B cell (primary cell): ENCODE results near the gene CAMTA1. TPM values are rescaled to one million over a fixed set of nuclear protein-coding genes. Genes with fewer than 3 reads are reported as not detected.

Source experiments
- ATAC-seq: fragments of 200-7000 bp; cut with Tn5 transposase; one replicate; pipeline ENCODE4 v1.10.0; 2021; ENCODE audit warnings: low read depth, mild to moderate bottlenecking, moderate number of reproducible peaks, moderate library complexity
- CTCF ChIA-PET: fragments of 350-600 bp; sonication (Branson Sonifier 250); formaldehyde crosslinking; loops from one replicate; lab custom pipeline; 2021; ENCODE audit warnings: antibody characterized with exemption, inconsistent platforms; lab: Charles Lee
- POLR2A ChIA-PET: fragments of 350-600 bp; sonication (Branson Sonifier 250); formaldehyde crosslinking; loops from one replicate; lab custom pipeline; 2021; ENCODE audit warnings: antibody characterized with exemption; lab: Charles Lee
- DNase-seq: peaks from one replicate; pipeline ENCODE4 v3.0.0; 2013
- H2AFZ ChIP-seq: 2 replicates; pipeline ENCODE4 v1.6.1; 2012; ENCODE audit warnings: mild to moderate bottlenecking, low read depth, low read length; ENCODE audit not compliant: insufficient read depth, poor library complexity, severe bottlenecking
- H3K27ac ChIP-seq, 2 donors: 1 replicate in 1 of 2; 2 replicates in 1 of 2; pipeline ENCODE4 v1.5.1; 2012 to 2013; ENCODE audit warnings: low read length in 2 of 2, mild to moderate bottlenecking in 2 of 2, moderate library complexity in 1 of 2
- H3K27me3 ChIP-seq, 4 experiments: fragments of 200-600 bp in 1 of 4; sonication (generic) in 1 of 4; replicated peaks in 1 of 4; 1 replicate in 2 of 4; 2 replicates in 2 of 4; pipeline versions ENCODE4 v1.6.1 to v1.7.0; 2013 to 2016; ENCODE audit warnings: low read length in 3 of 4, mild to moderate bottlenecking in 2 of 4, mixed read lengths in 1 of 4, moderate library complexity in 1 of 4; ENCODE audit not compliant: insufficient read depth in 4 of 4, control insufficient read depth in 3 of 4; ENCODE audit errors: control extremely low read depth in 1 of 4
- H3K36me3 ChIP-seq, 2 experiments: replicated peaks in 1 of 2; 1 replicate in 1 of 2; 2 replicates in 1 of 2; pipeline versions ENCODE4 v1.6.1 to v1.7.1; 2013; ENCODE audit warnings: low read length in 1 of 2; ENCODE audit not compliant: insufficient read depth in 2 of 2, control insufficient read depth in 1 of 2; ENCODE audit errors: control extremely low read depth in 1 of 2, extremely low read depth in 1 of 2
- H3K4me1 ChIP-seq, 2 donors: fragments of 200-600 bp in 1 of 2; sonication (generic) in 1 of 2; 1 replicate in 1 of 2; 2 replicates in 1 of 2; pipeline versions ENCODE4 v1.5.1 to v1.6.1; 2013 to 2017; ENCODE audit warnings: low read length in 2 of 2; ENCODE audit not compliant: control insufficient read depth in 2 of 2, insufficient read depth in 2 of 2
- H3K4me2 ChIP-seq: replicated peaks from 2 replicates; pipeline ENCODE3; 2012; ENCODE audit warnings: mild to moderate bottlenecking, low read depth, low read length; ENCODE audit not compliant: poor library complexity, severe bottlenecking
- H3K4me3 ChIP-seq, 5 experiments: fragments of 200-600 bp in 1 of 5; sonication (generic) in 1 of 5; 1 replicate in 3 of 5; 2 replicates in 2 of 5; pipeline versions ENCODE4 v1.5.1 to v1.7.0; 2011 to 2016; ENCODE audit warnings: low read length in 4 of 5, mild to moderate bottlenecking in 4 of 5, low read depth in 2 of 5, control low read depth in 1 of 5, moderate library complexity in 1 of 5; ENCODE audit not compliant: insufficient read depth in 1 of 5; ENCODE audit errors: control extremely low read depth in 1 of 5, extremely low read depth in 1 of 5
- H3K79me2 ChIP-seq: fragments of 200-600 bp; sonication (generic); one replicate; pipeline ENCODE4 v1.6.0; 2016; ENCODE audit warnings: low read length; ENCODE audit not compliant: control insufficient read depth, insufficient read depth
- H3K9ac ChIP-seq: fragments of 200-600 bp; sonication (generic); 2 replicates; pipeline ENCODE4 v1.6.1; 2017; ENCODE audit warnings: mild to moderate bottlenecking, low read length, moderate library complexity
- H3K9me3 ChIP-seq, 3 donors: one replicate each; pipeline versions ENCODE4 v1.6.1 to v1.7.1; 2013; ENCODE audit warnings: low read length in 2 of 3; ENCODE audit not compliant: control insufficient read depth in 2 of 3, insufficient read depth in 1 of 3; ENCODE audit errors: control extremely low read depth in 1 of 3
- H4K20me1 ChIP-seq: 2 replicates; pipeline ENCODE4 v1.6.0; 2012; ENCODE audit warnings: mild to moderate bottlenecking, low read length; ENCODE audit not compliant: insufficient read depth, control insufficient read depth, poor library complexity, severe bottlenecking
- H3K27ac Mint-ChIP-seq: one replicate; pipeline ENCODE4 v1.8.0; 2021; ENCODE audit warnings: mixed read lengths
- H3K27me3 Mint-ChIP-seq: one replicate; pipeline ENCODE4 v1.8.0; 2021; ENCODE audit warnings: mixed read lengths
- H3K4me1 Mint-ChIP-seq: one replicate; pipeline ENCODE4 v1.8.0; 2021; ENCODE audit warnings: mixed read lengths
- H3K4me3 Mint-ChIP-seq: one replicate; pipeline ENCODE4 v1.8.0; 2021; ENCODE audit warnings: mixed read lengths
- H3K9me3 Mint-ChIP-seq: one replicate; pipeline ENCODE4 v1.8.0; 2022; ENCODE audit warnings: mixed read lengths; ENCODE audit not compliant: insufficient read depth
- EZH2 ChIP-seq: IDR thresholded peaks from 2 replicates; pipeline ENCODE4 v1.6.1; 2012; ENCODE audit warnings: borderline replicate concordance, low read depth, mild to moderate bottlenecking, moderate library complexity, low read length; ENCODE audit not compliant: insufficient read depth, poor library complexity, severe bottlenecking
- WGBS: methylation state at CpG from one replicate; pipeline ENCODE4 v1.1.5; 2013; ENCODE audit warnings: missing lambda C conversion rate; ENCODE audit not compliant: insufficient coverage; 5-methylcytosine and 5-hydroxymethylcytosine counted together
- intact Hi-C: fragments of 100-400 bp; cut with micrococcal nuclease; formaldehyde crosslinking; loops from one replicate; pipeline ENCODE4 v1.10.0; 2022
- polyA plus RNA-seq: library from polyadenylated mRNA; depleted of rRNA; stranded (reverse); fragments of >200 nt; gene quantifications from 2 replicates; pipeline ENCODE4 v1.2.3, GENCODE V29; 2012
- total RNA-seq, 2 donors: library from RNA; stranded (reverse); fragments of 120-200 nt in 1 of 2; gene quantifications; 1 replicate in 1 of 2; 2 replicates in 1 of 2; pipeline versions ENCODE4 v1.2.3 to v1.2.4, GENCODE V29; 2013 to 2022
- TF ChIP-seq, protein P1 (sequence below): fragments of 200-600 bp; IDR thresholded peaks from one replicate; pipeline ENCODE4 v1.8.0; 2022; ENCODE audit warnings: antibody characterized with exemption, mild to moderate bottlenecking

The CAMTA1 gene
- total and polyA plus RNA-seq, 2 donors (not counting 1 experiment from before 2014, with no cell fraction given) = 42.2 to 45.7 TPM

DNA sequence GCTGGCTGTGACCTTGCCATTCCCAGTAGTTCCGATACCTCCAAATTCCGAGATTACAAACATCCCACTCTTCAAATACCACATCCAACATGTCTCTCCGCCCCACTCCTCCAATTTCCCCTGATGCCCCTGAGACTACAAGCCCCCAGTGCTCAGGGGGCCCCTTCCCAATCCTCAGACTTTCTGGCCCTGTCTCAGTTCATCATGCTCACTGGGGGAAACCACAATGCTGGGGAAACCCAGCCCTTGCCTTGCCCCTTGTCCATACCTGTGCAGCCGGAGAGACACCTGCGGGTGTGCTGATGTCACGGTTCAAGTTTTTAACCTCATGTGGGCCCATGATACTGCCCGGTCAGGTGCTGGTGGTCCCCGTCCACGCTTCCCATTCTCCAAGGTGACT is 226.6 kb downstream of the CAMTA1 start:
- no peaks in the 10 kb centered on the region for H3K9me3 ChIP-seq
- H3K36me3 ChIP-seq = no peaks in the 10 kb centered on the region
- no peaks in the 10 kb centered on the region for H3K4me1 Mint-ChIP-seq
- H3K4me3 ChIP-seq = no peak overlapping the region
- H3K4me1 ChIP-seq = no peaks in the 10 kb centered on the region
- H3K9me3 Mint-ChIP-seq = no peaks in the 10 kb centered on the region
- no peak for ATAC-seq
- no peak overlapping the region for H3K27ac ChIP-seq
- H3K27me3 ChIP-seq = no peaks in the 10 kb centered on the region
- H2AFZ ChIP-seq = no peak overlapping the region
- no peak overlapping the region for H3K9ac ChIP-seq
- H4K20me1 ChIP-seq = no peaks in the 10 kb centered on the region
- no peak overlapping the region for H3K27ac Mint-ChIP-seq
- TF ChIP-seq, protein P1, sequence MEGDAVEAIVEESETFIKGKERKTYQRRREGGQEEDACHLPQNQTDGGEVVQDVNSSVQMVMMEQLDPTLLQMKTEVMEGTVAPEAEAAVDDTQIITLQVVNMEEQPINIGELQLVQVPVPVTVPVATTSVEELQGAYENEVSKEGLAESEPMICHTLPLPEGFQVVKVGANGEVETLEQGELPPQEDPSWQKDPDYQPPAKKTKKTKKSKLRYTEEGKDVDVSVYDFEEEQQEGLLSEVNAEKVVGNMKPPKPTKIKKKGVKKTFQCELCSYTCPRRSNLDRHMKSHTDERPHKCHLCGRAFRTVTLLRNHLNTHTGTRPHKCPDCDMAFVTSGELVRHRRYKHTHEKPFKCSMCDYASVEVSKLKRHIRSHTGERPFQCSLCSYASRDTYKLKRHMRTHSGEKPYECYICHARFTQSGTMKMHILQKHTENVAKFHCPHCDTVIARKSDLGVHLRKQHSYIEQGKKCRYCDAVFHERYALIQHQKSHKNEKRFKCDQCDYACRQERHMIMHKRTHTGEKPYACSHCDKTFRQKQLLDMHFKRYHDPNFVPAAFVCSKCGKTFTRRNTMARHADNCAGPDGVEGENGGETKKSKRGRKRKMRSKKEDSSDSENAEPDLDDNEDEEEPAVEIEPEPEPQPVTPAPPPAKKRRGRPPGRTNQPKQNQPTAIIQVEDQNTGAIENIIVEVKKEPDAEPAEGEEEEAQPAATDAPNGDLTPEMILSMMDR = no peak
- TF ChIP-seq EZH2 = no peak
- H3K79me2 ChIP-seq = no peaks in the 10 kb centered on the region
- intact Hi-C loops = no loop called here
- H3K27me3 Mint-ChIP-seq = peaks cover 11% of the 10 kb centered on the region
- no peak overlapping the region for H3K4me2 ChIP-seq
- POLR2A ChIA-PET = no interaction called here
- CTCF ChIA-PET = interaction anchor here (1.1 kb wide), 1 partner anchor 58 kb away, joined by 4 read pairs; no protein-coding TSS in a partner anchor
- 85% methylated on average over 7 of the region's 9 CpGs for WGBS
- H3K4me3 Mint-ChIP-seq = no peak overlapping the region
- DNase-seq = no peak

DNA sequence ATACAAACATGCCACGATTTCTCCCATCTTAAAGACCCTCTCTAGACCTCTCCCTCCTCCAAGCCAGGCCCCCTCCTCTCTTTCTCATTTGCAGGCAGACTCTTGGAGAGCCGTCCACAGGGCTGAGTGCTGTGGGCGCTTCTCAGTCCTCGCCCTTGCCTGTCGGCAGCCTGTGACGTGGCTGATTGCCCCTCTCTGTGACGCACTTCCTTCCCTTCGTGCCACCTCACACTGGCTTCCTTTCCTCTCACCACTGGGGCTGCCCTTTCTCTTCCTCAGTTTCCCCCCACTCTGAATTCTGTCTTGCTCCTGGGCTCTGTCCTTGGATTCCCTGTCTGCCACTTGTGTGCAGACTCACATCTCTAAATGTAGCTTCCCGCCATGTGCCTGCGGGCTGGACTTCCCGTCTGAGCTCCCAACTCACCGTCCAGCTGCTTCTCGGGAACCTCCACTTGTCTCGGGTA is 227.2 kb downstream of the CAMTA1 start:
- H3K79me2 ChIP-seq = no peaks in the 10 kb centered on the region
- no peaks in the 10 kb centered on the region for H3K36me3 ChIP-seq
- Mint-ChIP-seq H3K27me3 (peaks cover 14% of the 10 kb centered on the region), H3K9me3 (no peaks in the 10 kb centered on the region), H3K4me1 (no peaks in the 10 kb centered on the region), H3K4me3 (no peak overlapping the region), H3K27ac (no peak overlapping the region)
- H3K9me3 ChIP-seq = no peaks in the 10 kb centered on the region
- intact Hi-C loops = no loop called here
- ChIA-PET POLR2A (no interaction called here), CTCF (no interaction called here)
- TF ChIP-seq, protein P1 = no peak
- no peak for TF ChIP-seq EZH2
- H3K4me3 ChIP-seq = no peak overlapping the region
- WGBS = 87% methylated on average over 14 of the region's 14 CpGs
- H3K27ac ChIP-seq = no peak overlapping the region
- no peak overlapping the region for H3K4me2 ChIP-seq
- H2AFZ ChIP-seq = no peak overlapping the region
- no peaks in the 10 kb centered on the region for H3K27me3 ChIP-seq
- ATAC-seq (no peak), DNase-seq (no peak)
- no peak overlapping the region for H3K9ac ChIP-seq
- H4K20me1 ChIP-seq = no peaks in the 10 kb centered on the region
- no peaks in the 10 kb centered on the region for H3K4me1 ChIP-seq
